SK-N-SH (cell line): Measurements from ENCODE around the gene VPS13A. TPM values are rescaled to one million over a fixed set of nuclear protein-coding genes. Genes with fewer than 3 reads are reported as not detected.

Source experiments
- CTCF ChIA-PET: fragments of 300-600, 350-600 bp; formaldehyde crosslinking; extraction: SDS; loops from one replicate; lab custom pipeline; 2021; lab: Yijun Ruan, JAX
- POLR2A ChIA-PET: fragments of 350-600 bp; sonication (Branson Sonifier 250); formaldehyde crosslinking; extraction: SDS; loops from one replicate; lab custom pipeline; 2020; ENCODE audit warnings: antibody characterized with exemption, inconsistent platforms; lab: Yijun Ruan, JAX
- DNase-seq: peaks from one replicate; pipeline ENCODE4 v3.0.0; 2012
- H2AFZ ChIP-seq: fragments of 200-600 bp; sonication (generic); 2 replicates; pipeline ENCODE4 v1.8.1; 2016; ENCODE audit warnings: antibody characterized with exemption, mild to moderate bottlenecking, low read depth
- H3F3A ChIP-seq: fragments of 200-600 bp; sonication (generic); replicated peaks from 2 replicates; pipeline ENCODE3; 2016; ENCODE audit warnings: antibody characterized with exemption, mild to moderate bottlenecking; ENCODE audit not compliant: insufficient read depth
- H3K27ac ChIP-seq, 2 experiments: fragments of 200-500 bp in 1 of 2; fragments of 200-600 bp in 1 of 2; sonication (Bioruptor generic) in 1 of 2; sonication (generic), shearing (Covaris generic) in 1 of 2; 2 replicates each; pipeline versions ENCODE4 v1.5.1 to v1.6.1; 2014 to 2016; ENCODE audit warnings: low read depth in 2 of 2, inconsistent platforms in 1 of 2, low read length in 1 of 2, mild to moderate bottlenecking in 1 of 2, mixed read lengths in 1 of 2
- H3K27me3 ChIP-seq: fragments of 200-600 bp; sonication (generic), shearing (Covaris generic); 2 replicates; pipeline ENCODE4 v1.6.1; 2016; ENCODE audit warnings: mixed run types; ENCODE audit not compliant: insufficient read depth
- H3K36me3 ChIP-seq, 2 experiments: fragments of 200-500 bp in 1 of 2; fragments of 200-600 bp in 1 of 2; sonication (Bioruptor generic) in 1 of 2; sonication (generic) in 1 of 2; replicated peaks in 1 of 2; 2 replicates each; pipeline versions ENCODE3 to v1.5.1; 2014 to 2016; ENCODE audit warnings: low read length in 1 of 2, mild to moderate bottlenecking in 1 of 2; ENCODE audit not compliant: insufficient read depth in 2 of 2, control insufficient read depth in 1 of 2
- H3K4me1 ChIP-seq, 2 experiments: fragments of 200-500 bp in 1 of 2; fragments of 200-600 bp in 1 of 2; sonication (Bioruptor generic) in 1 of 2; sonication (generic), shearing (Covaris generic) in 1 of 2; 2 replicates each; pipeline versions ENCODE4 v1.5.1 to v1.6.1; 2014 to 2016; ENCODE audit warnings: low read depth in 1 of 2, low read length in 1 of 2, mixed run types in 1 of 2; ENCODE audit not compliant: insufficient read depth in 2 of 2, control insufficient read depth in 1 of 2
- H3K4me2 ChIP-seq: fragments of 200-600 bp; sonication (generic), shearing (Covaris generic); 2 replicates; pipeline ENCODE4 v1.6.1; 2017; ENCODE audit warnings: mixed run types
- H3K4me3 ChIP-seq, 2 experiments: fragments of 200-500 bp in 1 of 2; fragments of 200-600 bp in 1 of 2; sonication (Bioruptor generic) in 1 of 2; sonication (generic), shearing (Covaris generic) in 1 of 2; 2 replicates each; pipeline versions ENCODE4 v1.5.1 to v1.8.1; 2014 to 2016; ENCODE audit warnings: low read depth in 2 of 2, inconsistent platforms in 1 of 2, low read length in 1 of 2, mild to moderate bottlenecking in 1 of 2, mixed read lengths in 1 of 2, moderate library complexity in 1 of 2
- H3K79me2 ChIP-seq: fragments of 200-600 bp; sonication (generic); 2 replicates; pipeline ENCODE4 v1.8.1; 2017; ENCODE audit warnings: mild to moderate bottlenecking; ENCODE audit not compliant: insufficient read depth
- H3K9ac ChIP-seq: fragments of 200-600 bp; sonication (generic); 2 replicates; pipeline ENCODE4 v1.6.1; 2017; ENCODE audit warnings: mixed run types
- H3K9me2 ChIP-seq: fragments of 200-600 bp; sonication (generic); 2 replicates; pipeline ENCODE4 v1.6.1; 2017; ENCODE audit warnings: mixed run types
- H3K9me3 ChIP-seq: fragments of 200-600 bp; sonication (generic); 2 replicates; pipeline ENCODE4 v1.6.1; 2017; ENCODE audit warnings: mixed run types, mild to moderate bottlenecking, moderate library complexity
- H4K20me1 ChIP-seq: fragments of 200-600 bp; sonication (generic); 2 replicates; pipeline ENCODE4 v1.6.1; 2017; ENCODE audit warnings: mild to moderate bottlenecking, mixed run types; ENCODE audit not compliant: insufficient read depth
- CHD2 ChIP-seq: fragments of 150-350 bp; IDR thresholded peaks from 2 replicates; pipeline ENCODE4 v1.6.1; 2018; ENCODE audit warnings: low read length; ENCODE audit not compliant: partially characterized antibody
- ELF1 ChIP-seq: IDR thresholded peaks from 2 replicates; pipeline ENCODE4 v1.4.0; 2012
- FOSL2 ChIP-seq: IDR thresholded peaks from 2 replicates; pipeline ENCODE4 v1.4.0; 2012; ENCODE audit warnings: low read depth, mild to moderate bottlenecking, moderate library complexity, borderline replicate concordance
- GABPA ChIP-seq: IDR thresholded peaks from 2 replicates; pipeline ENCODE4 v1.4.0; 2012; ENCODE audit warnings: low read depth, mild to moderate bottlenecking
- NRF1 ChIP-seq: IDR thresholded peaks from 2 replicates; pipeline ENCODE4 v1.6.1; 2012; ENCODE audit warnings: low read depth, mild to moderate bottlenecking, low read length
- PBX3 ChIP-seq: IDR thresholded peaks from 2 replicates; pipeline ENCODE4; 2012
- RCOR1 ChIP-seq: fragments of 150-350 bp; IDR thresholded peaks from 2 replicates; pipeline ENCODE4 v1.6.1; 2017; ENCODE audit warnings: antibody characterized with exemption, low read length
- RFX5 ChIP-seq: IDR thresholded peaks from 2 replicates; pipeline ENCODE4 v1.6.1; 2012; ENCODE audit warnings: mild to moderate bottlenecking, improper control_type of control experiment, low read length
- SIN3A ChIP-seq: IDR thresholded peaks from 2 replicates; pipeline ENCODE4 v1.6.1; 2012; ENCODE audit warnings: low read depth, mild to moderate bottlenecking, low read length, moderate library complexity, borderline replicate concordance
- TAF1 ChIP-seq: IDR thresholded peaks from 2 replicates; pipeline ENCODE4 v1.6.1; 2012; ENCODE audit warnings: low read depth, mild to moderate bottlenecking, low read length, moderate library complexity, borderline replicate concordance
- WGBS: methylation state at CpG from one replicate; pipeline ENCODE4 v1.1.6; 2017; ENCODE audit warnings: low lambda C conversion rate; 5-methylcytosine and 5-hydroxymethylcytosine counted together
- polyA plus RNA-seq, 3 experiments: library from polyadenylated mRNA; depleted of rRNA; stranded (reverse); fragments of >200 nt; gene quantifications; 2 replicates each; pipeline ENCODE4 v1.2.3, GENCODE V29; 2012
- TF ChIP-seq, protein P1 (sequence below): IDR thresholded peaks from 2 replicates; pipeline ENCODE4 v1.4.0; 2012; ENCODE audit warnings: low read depth
- TF ChIP-seq, protein P2 (sequence below): fragments of 200-600 bp; sonication (generic); IDR thresholded peaks from 2 replicates; pipeline ENCODE4 v1.6.1; 2017; ENCODE audit warnings: antibody characterized with exemption, mild to moderate bottlenecking, moderate library complexity

VPS13A gene
- polyA plus RNA-seq, 1 of the 3 experiments (the other 2 are of a cell fraction): 6.0 TPM

- no peaks in the 10 kb centered on the region; a peak in 1 of 4 replicates for H3K4me1 ChIP-seq
- no peaks in the 10 kb centered on the region for H3K9me2 ChIP-seq
- no peak overlapping the region for H3K27ac ChIP-seq
- CTCF ChIA-PET: interaction anchor here (1.0 kb wide), 1 partner anchor 9 kb away, joined by 3 read pairs; no protein-coding TSS in a partner anchor
- no peaks in the 10 kb centered on the region for H3K27me3 ChIP-seq
- no peak overlapping the region for H3K4me2 ChIP-seq
- no peaks in the 10 kb centered on the region for H4K20me1 ChIP-seq
- no peak overlapping the region for H2AFZ ChIP-seq
- POLR2A ChIA-PET: no interaction called here
- no peak for TF ChIP-seq PBX3
- no peak for TF ChIP-seq SIN3A
- no peak for TF ChIP-seq CHD2
- TF ChIP-seq, all 33 proteins: peak for 0
- Histone ChIP-seq H3K79me2 (no peaks in the 10 kb centered on the region; the same call in 1 of the 2 replicates), H3F3A (peaks cover 2% of the 10 kb centered on the region), H3K9ac (no peak overlapping the region), H3K4me3 (no peak overlapping the region), H3K9me3 (no peaks in the 10 kb centered on the region), H3K36me3 (peaks cover 34 to 35% of the 10 kb centered on the region in 2 experiments)
- no peak for DNase-seq
- WGBS: 97% methylated on average over 3 of the region's 6 CpGs
Measured at GRCh38 chr9:77211561-77211960, 34.2 kb downstream of the VPS13A start.

GRCh38 chr9:77212801-77213200 lies 35.5 kb downstream of the VPS13A start:
- ChIA-PET CTCF (interaction anchor here (0.9 kb wide), 1 partner anchor 45 kb away, joined by 4 read pairs; no protein-coding TSS in a partner anchor), POLR2A (no interaction called here)
- WGBS: 94% methylated on average over 1 of the region's 1 CpG
- H3K9ac ChIP-seq: no peak overlapping the region
- no peak for TF ChIP-seq GABPA
- TF ChIP-seq, protein P1, sequence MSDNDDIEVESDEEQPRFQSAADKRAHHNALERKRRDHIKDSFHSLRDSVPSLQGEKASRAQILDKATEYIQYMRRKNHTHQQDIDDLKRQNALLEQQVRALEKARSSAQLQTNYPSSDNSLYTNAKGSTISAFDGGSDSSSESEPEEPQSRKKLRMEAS: no peak
- no peak for TF ChIP-seq ELF1
- TF ChIP-seq, protein P2, sequence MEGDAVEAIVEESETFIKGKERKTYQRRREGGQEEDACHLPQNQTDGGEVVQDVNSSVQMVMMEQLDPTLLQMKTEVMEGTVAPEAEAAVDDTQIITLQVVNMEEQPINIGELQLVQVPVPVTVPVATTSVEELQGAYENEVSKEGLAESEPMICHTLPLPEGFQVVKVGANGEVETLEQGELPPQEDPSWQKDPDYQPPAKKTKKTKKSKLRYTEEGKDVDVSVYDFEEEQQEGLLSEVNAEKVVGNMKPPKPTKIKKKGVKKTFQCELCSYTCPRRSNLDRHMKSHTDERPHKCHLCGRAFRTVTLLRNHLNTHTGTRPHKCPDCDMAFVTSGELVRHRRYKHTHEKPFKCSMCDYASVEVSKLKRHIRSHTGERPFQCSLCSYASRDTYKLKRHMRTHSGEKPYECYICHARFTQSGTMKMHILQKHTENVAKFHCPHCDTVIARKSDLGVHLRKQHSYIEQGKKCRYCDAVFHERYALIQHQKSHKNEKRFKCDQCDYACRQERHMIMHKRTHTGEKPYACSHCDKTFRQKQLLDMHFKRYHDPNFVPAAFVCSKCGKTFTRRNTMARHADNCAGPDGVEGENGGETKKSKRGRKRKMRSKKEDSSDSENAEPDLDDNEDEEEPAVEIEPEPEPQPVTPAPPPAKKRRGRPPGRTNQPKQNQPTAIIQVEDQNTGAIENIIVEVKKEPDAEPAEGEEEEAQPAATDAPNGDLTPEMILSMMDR: no peak
- no peak for TF ChIP-seq NRF1
- no peak for TF ChIP-seq FOSL2
- no peak for TF ChIP-seq TAF1
- TF ChIP-seq RCOR1: no peak
- no peak for TF ChIP-seq RFX5
- H3F3A ChIP-seq: peaks cover 4% of the 10 kb centered on the region
- no peak for DNase-seq
- no peaks in the 10 kb centered on the region for H3K27me3 ChIP-seq
- H4K20me1 ChIP-seq: no peaks in the 10 kb centered on the region
- H3K27ac ChIP-seq: no peak overlapping the region
- no peaks in the 10 kb centered on the region; a peak in 1 of 4 replicates for H3K4me1 ChIP-seq
- H3K9me2 ChIP-seq: no peaks in the 10 kb centered on the region
- no peak overlapping the region for H3K4me3 ChIP-seq
- no peaks in the 10 kb centered on the region; the same call in 1 of the 2 replicates for H3K79me2 ChIP-seq
- no peak overlapping the region for H3K4me2 ChIP-seq
- H3K9me3 ChIP-seq: no peaks in the 10 kb centered on the region
- no peak overlapping the region for H2AFZ ChIP-seq
- peaks cover 30 to 37% of the 10 kb centered on the region in 2 experiments for H3K36me3 ChIP-seq
